Central memory CD8-positive, alpha-beta T cell (primary cell): Measurements from ENCODE around the gene HDAC9.

Source experiments
- ATAC-seq: fragments of 150-1000 bp; cut with Tn5 transposase; replicated peaks from 2 replicates; pipeline ENCODE4 v1.10.0; 2022; ENCODE audit warnings: mild to moderate bottlenecking, moderate FRiP score, moderate number of reproducible peaks; ENCODE audit not compliant: poor library complexity, severe bottlenecking; ENCODE audit errors: extremely low read depth
- DNase-seq, 2 donors: peaks; one replicate each; pipeline ENCODE4 v3.0.0; 2021; ENCODE audit warnings: low spot score in 2 of 2
- H3K27ac Mint-ChIP-seq: one replicate; pipeline ENCODE4 v1.8.0; 2022; ENCODE audit warnings: low read depth, mild to moderate bottlenecking, moderate library complexity, mixed read lengths
- H3K27me3 Mint-ChIP-seq: one replicate; pipeline ENCODE4 v1.8.0; 2022; ENCODE audit warnings: mixed read lengths
- H3K36me3 Mint-ChIP-seq: one replicate; pipeline ENCODE4 v1.8.0; 2022; ENCODE audit warnings: mild to moderate bottlenecking, moderate library complexity, mixed read lengths; ENCODE audit not compliant: insufficient read depth
- H3K4me1 Mint-ChIP-seq: one replicate; pipeline ENCODE4 v1.8.0; 2022; ENCODE audit warnings: mixed read lengths
- H3K4me3 Mint-ChIP-seq: one replicate; pipeline ENCODE4 v1.8.0; 2022; ENCODE audit warnings: mild to moderate bottlenecking, moderate library complexity, mixed read lengths
- H3K9me3 Mint-ChIP-seq: one replicate; pipeline ENCODE4 v1.8.0; 2022; ENCODE audit warnings: mixed read lengths

The HDAC9 gene

DNA sequence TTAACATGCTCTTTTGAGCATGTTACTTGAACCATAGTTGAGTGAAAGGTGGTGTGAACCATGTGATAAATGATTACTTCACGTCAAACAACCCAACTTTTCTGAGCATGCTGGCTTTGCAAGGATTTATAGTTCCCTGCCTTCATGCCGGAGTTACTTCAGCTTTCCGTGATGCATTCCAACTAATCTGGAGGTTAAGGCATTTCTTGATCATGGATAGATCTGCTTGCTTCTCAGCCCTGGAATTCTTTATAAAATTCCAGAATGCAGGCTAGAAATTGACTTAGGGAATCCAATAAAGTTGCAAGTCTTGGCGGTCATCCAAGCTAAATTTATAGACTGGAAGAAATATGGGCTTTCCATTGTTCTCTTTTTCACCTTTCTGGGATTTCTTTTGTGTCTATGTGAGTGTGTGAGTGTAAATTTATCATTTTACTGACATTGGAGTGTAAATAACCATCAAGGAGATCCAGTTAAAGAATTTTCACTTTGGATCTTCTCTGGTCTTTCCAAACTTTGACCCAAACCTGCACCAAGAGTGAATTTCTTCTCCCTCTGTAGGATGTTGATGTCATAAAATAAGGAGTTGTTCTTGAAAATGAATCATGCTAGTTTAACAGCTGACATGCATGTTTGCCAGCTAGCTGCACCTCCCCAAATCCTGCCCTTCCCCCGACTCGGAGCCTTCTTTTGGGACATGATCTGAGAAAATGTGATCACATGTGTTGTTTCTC lies 332.9 kb downstream of the HDAC9 start:
- H3K36me3 Mint-ChIP-seq: no peaks in the 10 kb centered on the region
- H3K4me3 Mint-ChIP-seq: no peak overlapping the region
- H3K27ac Mint-ChIP-seq: no peak overlapping the region
- ATAC-seq: no peak
- H3K4me1 Mint-ChIP-seq: no peaks in the 10 kb centered on the region
- H3K9me3 Mint-ChIP-seq: no peaks in the 10 kb centered on the region
- no peaks in the 10 kb centered on the region for H3K27me3 Mint-ChIP-seq
- DNase-seq: no peak

- H3K4me1 Mint-ChIP-seq: no peaks in the 10 kb centered on the region
- no peak overlapping the region for H3K27ac Mint-ChIP-seq
- H3K36me3 Mint-ChIP-seq: no peaks in the 10 kb centered on the region
- no peak for DNase-seq
- no peak overlapping the region for H3K4me3 Mint-ChIP-seq
- H3K27me3 Mint-ChIP-seq: no peaks in the 10 kb centered on the region
- H3K9me3 Mint-ChIP-seq: no peaks in the 10 kb centered on the region
- ATAC-seq: no peak
These were observed 333.7 kb downstream of the HDAC9 start for GRCh38 chr7:18828994-18829857.

DNA sequence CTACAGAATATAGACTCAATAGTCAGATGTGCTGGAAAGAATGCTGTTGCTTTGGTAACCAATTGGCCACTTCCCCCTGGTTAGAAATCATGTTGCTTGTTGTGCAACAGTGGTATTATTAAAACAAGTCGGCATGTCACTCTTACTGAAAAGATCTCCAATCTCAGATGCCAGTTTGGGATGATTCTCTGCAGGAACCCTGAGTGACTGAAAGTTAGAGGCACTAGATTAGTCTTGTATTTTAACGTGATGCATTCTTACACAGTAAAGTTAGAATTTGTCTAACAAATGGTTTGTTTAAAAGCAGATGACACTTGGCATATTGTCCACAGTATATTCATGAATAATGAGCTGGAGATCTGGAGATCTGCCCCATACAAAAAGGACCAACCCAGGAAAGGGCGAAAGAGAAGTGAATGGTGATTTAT lies 334.3 kb downstream of the HDAC9 start:
- Mint-ChIP-seq H3K4me3 (no peak overlapping the region), H3K9me3 (peaks cover under 1% of the 10 kb centered on the region), H3K27ac (no peak overlapping the region), H3K27me3 (no peaks in the 10 kb centered on the region), H3K4me1 (no peaks in the 10 kb centered on the region), H3K36me3 (no peaks in the 10 kb centered on the region)
- DNase-seq (no peak), ATAC-seq (no peak)

DNA sequence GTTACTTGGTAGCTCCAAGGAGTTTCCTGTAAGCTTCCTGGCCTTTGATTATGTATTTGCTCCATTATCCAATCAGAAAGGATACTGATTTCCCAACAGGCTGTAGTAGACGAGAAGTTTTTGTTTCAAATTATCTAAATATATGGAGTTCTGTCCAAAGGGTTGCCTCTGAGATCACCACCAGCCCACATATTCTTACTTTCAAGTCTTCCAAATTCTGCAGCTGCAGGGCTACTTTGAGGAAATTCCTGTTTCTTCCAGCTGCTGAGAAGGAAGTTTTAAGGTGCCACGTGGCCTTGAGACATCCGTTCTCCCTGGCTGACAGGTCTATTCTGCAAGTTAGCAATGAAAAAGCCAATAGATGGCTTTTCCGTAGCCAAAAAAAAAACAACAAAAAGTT lies 335.9 kb downstream of the HDAC9 start:
- H3K27me3 Mint-ChIP-seq: no peaks in the 10 kb centered on the region
- H3K36me3 Mint-ChIP-seq: no peaks in the 10 kb centered on the region
- H3K27ac Mint-ChIP-seq: no peak overlapping the region
- ATAC-seq (no peak), DNase-seq (no peak)
- H3K4me1 Mint-ChIP-seq: no peaks in the 10 kb centered on the region
- H3K9me3 Mint-ChIP-seq: peaks cover 10% of the 10 kb centered on the region
- H3K4me3 Mint-ChIP-seq: no peak overlapping the region

DNA sequence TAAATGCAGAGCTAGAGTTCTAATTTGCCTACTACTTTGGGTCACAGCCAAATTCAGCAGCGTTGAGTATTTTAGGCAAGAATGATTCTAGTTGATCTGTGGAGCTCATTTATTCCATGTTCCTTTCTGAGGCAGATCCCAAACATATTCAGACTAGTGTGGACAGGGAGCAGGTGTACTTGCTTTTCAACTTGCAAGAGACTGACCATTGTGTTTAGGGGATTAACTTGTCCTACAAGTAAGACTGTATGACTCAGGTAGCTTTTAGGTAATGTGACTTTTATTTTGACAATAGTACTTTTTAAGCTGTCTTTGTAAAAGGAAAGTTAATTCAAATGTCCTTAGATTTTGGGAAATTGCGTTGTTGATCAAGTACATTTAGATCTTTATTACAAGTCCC lies 336.4 kb downstream of the HDAC9 start:
- DNase-seq (no peak), ATAC-seq (no peak)
- Mint-ChIP-seq H3K4me1 (no peaks in the 10 kb centered on the region), H3K36me3 (no peaks in the 10 kb centered on the region), H3K4me3 (no peak overlapping the region), H3K27ac (no peak overlapping the region), H3K27me3 (no peaks in the 10 kb centered on the region), H3K9me3 (peaks cover 10% of the 10 kb centered on the region)

GRCh38 chr7:18834577-18834976 lies 339.0 kb downstream of the HDAC9 start:
- H3K4me3 Mint-ChIP-seq: no peak overlapping the region
- H3K9me3 Mint-ChIP-seq: peaks cover 10% of the 10 kb centered on the region
- H3K27ac Mint-ChIP-seq: no peak overlapping the region
- H3K4me1 Mint-ChIP-seq: no peaks in the 10 kb centered on the region
- no peaks in the 10 kb centered on the region for H3K27me3 Mint-ChIP-seq
- no peaks in the 10 kb centered on the region for H3K36me3 Mint-ChIP-seq
- no peak for DNase-seq
- no peak for ATAC-seq

- Mint-ChIP-seq H3K9me3 (peaks cover 10% of the 10 kb centered on the region), H3K36me3 (no peaks in the 10 kb centered on the region), H3K27ac (no peak overlapping the region), H3K4me1 (no peaks in the 10 kb centered on the region), H3K27me3 (no peaks in the 10 kb centered on the region), H3K4me3 (no peak overlapping the region)
- no peak for ATAC-seq
- no peak for DNase-seq
These were observed 339.6 kb downstream of the HDAC9 start for GRCh38 chr7:18835001-18835690.

- H3K9me3 Mint-ChIP-seq: peaks cover 6% of the 10 kb centered on the region
- H3K4me3 Mint-ChIP-seq: no peak overlapping the region
- H3K27ac Mint-ChIP-seq: no peak overlapping the region
- H3K4me1 Mint-ChIP-seq: no peaks in the 10 kb centered on the region
- H3K36me3 Mint-ChIP-seq: no peaks in the 10 kb centered on the region
- DNase-seq: no peak
- ATAC-seq: no peak
- H3K27me3 Mint-ChIP-seq: no peaks in the 10 kb centered on the region
These were observed 348.4 kb downstream of the HDAC9 start for GRCh38 chr7:18843979-18844378.

DNA sequence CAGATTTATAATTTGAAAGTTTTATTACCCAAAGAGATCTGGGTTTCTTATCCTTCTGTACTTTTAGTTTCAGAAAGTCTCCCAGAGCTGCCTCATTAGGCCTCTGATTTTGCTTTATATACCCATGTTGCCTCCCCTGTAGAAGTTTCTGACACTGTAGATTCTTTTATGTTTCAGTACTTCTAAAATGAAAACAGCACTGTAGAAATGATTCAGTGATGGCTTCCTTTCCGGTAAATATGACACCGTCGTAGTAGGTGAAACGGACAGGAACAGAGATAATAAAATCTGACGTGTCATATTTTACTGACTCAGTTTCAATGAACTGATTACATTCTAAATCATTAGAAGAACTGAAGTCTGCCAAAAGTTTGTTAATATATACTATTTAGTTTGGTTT lies 349.2 kb downstream of the HDAC9 start:
- Mint-ChIP-seq H3K9me3 (peaks cover 6% of the 10 kb centered on the region), H3K36me3 (no peaks in the 10 kb centered on the region), H3K27me3 (no peaks in the 10 kb centered on the region), H3K27ac (no peak overlapping the region), H3K4me3 (no peak overlapping the region), H3K4me1 (no peaks in the 10 kb centered on the region)
- DNase-seq: no peak
- ATAC-seq: no peak

- ATAC-seq (no peak), DNase-seq (no peak)
- Mint-ChIP-seq H3K4me3 (no peak overlapping the region), H3K4me1 (no peaks in the 10 kb centered on the region), H3K9me3 (peaks cover 6% of the 10 kb centered on the region), H3K36me3 (no peaks in the 10 kb centered on the region), H3K27me3 (no peaks in the 10 kb centered on the region), H3K27ac (no peak overlapping the region)
These were observed 350.2 kb downstream of the HDAC9 start for GRCh38 chr7:18845700-18846099.

- peaks cover 11% of the 10 kb centered on the region for H3K9me3 Mint-ChIP-seq
- H3K27me3 Mint-ChIP-seq: no peaks in the 10 kb centered on the region
- H3K36me3 Mint-ChIP-seq: no peaks in the 10 kb centered on the region
- no peak overlapping the region for H3K4me3 Mint-ChIP-seq
- DNase-seq: no peak
- no peak for ATAC-seq
- no peak overlapping the region for H3K27ac Mint-ChIP-seq
- H3K4me1 Mint-ChIP-seq: no peaks in the 10 kb centered on the region
These were observed 351.2 kb downstream of the HDAC9 start for GRCh38 chr7:18846765-18847215.

DNA sequence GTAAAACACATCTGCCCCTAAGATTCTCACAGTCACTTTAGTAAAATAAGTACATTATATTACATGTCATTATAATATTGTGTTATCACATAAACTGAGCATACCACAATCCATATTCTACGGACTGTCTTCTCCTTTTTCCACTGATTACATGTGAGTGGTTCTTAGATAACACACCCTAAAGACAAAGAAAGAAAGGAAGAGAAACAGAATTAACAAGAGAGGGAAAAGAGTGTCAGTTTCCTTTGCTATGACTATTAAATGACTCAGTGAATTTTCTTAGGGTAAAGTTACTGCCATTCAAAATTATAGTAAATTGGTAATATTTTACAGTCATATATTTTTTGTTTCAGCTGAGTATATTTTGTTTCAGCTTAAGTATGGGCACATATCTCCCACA lies 353.6 kb downstream of the HDAC9 start:
- peaks cover 11% of the 10 kb centered on the region for H3K9me3 Mint-ChIP-seq
- DNase-seq (no peak), ATAC-seq (no peak)
- no peaks in the 10 kb centered on the region for H3K4me1 Mint-ChIP-seq
- H3K36me3 Mint-ChIP-seq: no peaks in the 10 kb centered on the region
- H3K27me3 Mint-ChIP-seq: no peaks in the 10 kb centered on the region
- no peak overlapping the region for H3K27ac Mint-ChIP-seq
- no peak overlapping the region for H3K4me3 Mint-ChIP-seq
